ENCODE measurements around the gene CCSER1. TPM values are rescaled to one million over a fixed set of nuclear protein-coding genes. Genes with fewer than 3 reads are reported as not detected.
"Not testable (repeated sequence)": the region's sequence is repeated elsewhere in the genome, so short reads cannot be mapped to it uniquely, and the experiment has no call there.

CCSER1 gene
- total RNA-seq, 1 donor from 2014 or later, result 9.0 TPM

DNA sequence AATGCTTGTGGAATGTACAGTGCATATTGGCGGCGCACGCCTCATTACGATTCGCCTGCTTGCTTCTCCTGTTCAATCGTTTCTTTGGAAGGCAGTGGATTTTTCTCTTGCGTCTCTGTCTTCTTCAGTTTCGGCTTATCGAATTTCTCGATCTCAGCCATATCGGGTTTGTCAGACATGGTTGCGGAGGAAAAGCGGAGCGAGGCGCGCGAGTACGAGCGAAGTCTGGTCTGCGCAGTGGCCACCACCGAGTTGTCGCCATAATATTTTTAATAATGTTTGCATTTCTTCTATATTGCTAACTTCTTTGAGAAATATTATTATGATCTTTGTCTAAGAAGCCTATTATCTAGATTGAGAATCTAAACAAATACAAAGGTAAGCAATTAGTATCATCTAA is 711.7 kb downstream of the CCSER1 start:
- DNase-seq (ENCODE audit: low spot score); intact Hi-C loops (cut with DNase I); ATAC-seq: not testable (repeated sequence)

GRCh38 chr4:90840291-90840690 is 713.1 kb downstream of the CCSER1 start:
- intact Hi-C loops (cut with DNase I), result no loop called here
- ATAC-seq (no peak), DNase-seq (ENCODE audit: low spot score) (no peak)

DNA sequence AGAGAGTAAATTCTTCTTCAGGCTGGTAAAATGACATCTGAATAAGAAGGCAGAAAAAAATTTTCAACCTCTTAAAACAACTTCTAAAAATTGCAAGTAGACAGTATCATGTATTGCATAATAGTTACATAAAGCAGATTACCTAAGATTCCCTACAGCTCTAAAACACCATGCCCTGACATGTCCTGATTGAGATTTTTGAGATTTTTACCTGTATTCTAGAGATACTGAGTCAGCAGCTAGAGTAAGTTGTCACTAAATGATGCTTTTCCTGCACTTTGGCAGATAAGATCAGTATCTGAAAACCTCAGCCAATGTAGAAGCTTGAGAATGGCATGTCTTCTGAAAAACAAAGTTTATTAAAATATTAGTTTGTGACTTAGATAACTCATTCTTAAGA is 713.6 kb downstream of the CCSER1 start:
- ATAC-seq (no peak), DNase-seq (ENCODE audit: low spot score) (no peak)
- intact Hi-C loops (cut with DNase I), result no loop called here

DNA sequence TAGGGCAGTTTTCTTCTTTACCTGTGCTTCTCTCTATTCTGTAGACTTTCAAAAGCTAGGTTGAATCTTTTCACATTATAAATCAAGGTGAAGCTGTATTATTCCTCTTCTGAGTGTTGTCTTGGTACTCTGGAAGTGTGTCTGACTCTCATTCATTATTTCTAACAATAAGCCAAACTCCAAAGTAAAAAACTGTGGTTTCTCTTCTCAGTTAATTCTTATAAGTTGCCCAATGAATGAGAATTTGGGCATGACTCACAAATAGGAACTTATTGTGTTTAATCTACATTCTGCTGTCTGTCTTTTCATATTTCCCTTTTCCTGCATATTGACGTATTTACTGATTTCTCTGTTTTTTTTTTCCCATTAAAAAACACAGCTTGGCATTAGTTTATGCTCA is 714.5 kb downstream of the CCSER1 start:
- intact Hi-C loops (cut with DNase I), result no loop called here
- DNase-seq (ENCODE audit: low spot score) (no peak), ATAC-seq (no peak)

- no peak for DNase-seq (ENCODE audit: low spot score)
- no peak for ATAC-seq
- intact Hi-C loops (cut with DNase I), result no loop called here
Measured at GRCh38 chr4:90842960-90843359, 715.8 kb downstream of the CCSER1 start.

- DNase-seq (ENCODE audit: low spot score), result no peak
- ATAC-seq, result no peak
- intact Hi-C loops (cut with DNase I), result no loop called here
Measured at GRCh38 chr4:90844241-90844640, 717.0 kb downstream of the CCSER1 start.

- ATAC-seq, result no peak
- intact Hi-C loops (cut with DNase I), result no loop called here
- no peak for DNase-seq (ENCODE audit: low spot score)
Measured at GRCh38 chr4:90845777-90846176, 718.6 kb downstream of the CCSER1 start.

- intact Hi-C loops (cut with DNase I), result no loop called here
- ATAC-seq (no peak), DNase-seq (ENCODE audit: low spot score) (no peak)
Measured at GRCh38 chr4:90852237-90852636, 725.0 kb downstream of the CCSER1 start.

GRCh38 chr4:90855111-90855510 is 727.9 kb downstream of the CCSER1 start:
- no peak for DNase-seq (ENCODE audit: low spot score)
- intact Hi-C loops (cut with DNase I), result no loop called here
- no peak for ATAC-seq

- DNase-seq (ENCODE audit: low spot score) (no peak), ATAC-seq (no peak)
- intact Hi-C loops (cut with DNase I), result no loop called here
Measured at GRCh38 chr4:90857081-90857820, 730.1 kb downstream of the CCSER1 start.

DNA sequence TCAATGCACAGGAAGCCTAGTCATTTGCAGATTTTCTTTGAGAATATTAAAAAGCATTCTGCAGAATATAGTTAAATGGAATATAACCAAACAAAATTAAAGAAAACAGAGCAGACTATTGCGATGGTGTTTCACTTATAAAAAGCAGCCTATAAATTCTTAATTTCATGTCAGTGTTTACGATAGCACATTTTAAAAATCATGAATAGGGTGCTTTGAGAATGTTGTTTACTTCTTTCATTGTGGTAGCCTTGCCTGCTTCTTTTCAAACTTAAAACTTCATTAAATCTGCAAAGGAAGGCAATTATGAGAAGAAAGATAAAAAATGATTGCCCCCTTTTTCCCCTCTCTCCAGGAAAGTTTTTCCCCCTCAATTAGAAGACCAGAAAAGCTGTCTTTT is 748.6 kb downstream of the CCSER1 start:
- intact Hi-C loops (cut with DNase I), result no loop called here
- no peak for ATAC-seq
- no peak for DNase-seq (ENCODE audit: low spot score)

- DNase-seq (ENCODE audit: low spot score) (no peak), ATAC-seq (no peak)
- intact Hi-C loops (cut with DNase I), result no loop called here
Measured at GRCh38 chr4:90876296-90876695, 749.1 kb downstream of the CCSER1 start.

- ATAC-seq (no peak), DNase-seq (ENCODE audit: low spot score) (no peak)
- intact Hi-C loops (cut with DNase I), result no loop called here
Measured at GRCh38 chr4:90883519-90883918, 756.3 kb downstream of the CCSER1 start.

DNA sequence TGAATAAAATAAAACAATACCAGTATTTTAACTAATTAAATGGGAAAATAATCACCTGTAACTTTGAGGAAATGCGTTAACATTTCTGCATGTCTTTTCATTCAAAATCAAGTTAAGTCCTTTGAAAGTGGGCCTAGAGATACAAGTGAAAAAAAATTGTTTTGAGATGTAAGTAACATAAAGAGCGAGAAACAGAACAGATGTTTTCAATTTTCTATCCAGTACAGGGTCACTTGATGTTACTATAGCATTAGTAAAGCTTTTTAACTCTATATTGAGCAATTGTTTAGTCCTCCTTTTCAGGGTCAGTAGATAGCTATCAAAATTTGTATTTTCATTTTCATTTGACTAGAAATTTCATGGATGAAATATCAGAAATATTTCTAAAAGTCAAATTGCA is 761.4 kb downstream of the CCSER1 start:
- intact Hi-C loops (cut with DNase I), result no loop called here
- DNase-seq (ENCODE audit: low spot score) (no peak), ATAC-seq (no peak)

GRCh38 chr4:90889171-90889570 is 762.0 kb downstream of the CCSER1 start:
- intact Hi-C loops (cut with DNase I), result no loop called here
- ATAC-seq, result no peak
- DNase-seq (ENCODE audit: low spot score), result no peak

GRCh38 chr4:90903413-90903812 is 776.2 kb downstream of the CCSER1 start:
- ATAC-seq; DNase-seq (ENCODE audit: low spot score): not testable (repeated sequence)

GRCh38 chr4:90904021-90904420 is 776.8 kb downstream of the CCSER1 start:
- DNase-seq (ENCODE audit: low spot score), result no peak
- ATAC-seq, result no peak
- intact Hi-C loops (cut with DNase I), result no loop called here

More at GRCh38 chr4:90903413-90903812, 776.2 kb downstream of the CCSER1 start:
- intact Hi-C loops (cut with DNase I), result not testable (repeated sequence)

DNA sequence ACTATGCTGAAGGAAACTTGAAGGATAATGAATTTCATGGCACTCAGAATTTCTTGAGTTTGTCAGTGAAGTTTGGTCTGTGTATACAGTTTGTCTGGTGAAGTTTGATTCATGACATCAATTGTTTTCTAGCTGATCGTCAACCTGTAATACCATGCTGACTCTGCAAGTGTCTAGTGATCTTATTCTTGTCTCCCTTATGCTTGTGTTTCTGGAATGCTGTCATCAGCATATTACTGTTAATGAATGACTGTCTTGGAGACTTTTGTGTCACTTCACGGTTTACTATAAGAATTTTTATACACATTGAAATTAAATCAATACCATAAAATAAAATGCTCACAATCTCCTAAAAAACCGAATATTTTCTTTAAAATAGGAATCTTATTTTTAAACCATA is 779.0 kb downstream of the CCSER1 start:
- intact Hi-C loops (cut with DNase I), result no loop called here
- ATAC-seq, result no peak
- no peak for DNase-seq (ENCODE audit: low spot score)

- intact Hi-C loops (cut with DNase I); ATAC-seq; DNase-seq (ENCODE audit: low spot score): not testable (repeated sequence)
Measured at GRCh38 chr4:90911724-90912434, 784.7 kb downstream of the CCSER1 start.

GRCh38 chr4:90922174-90922573 is 795.0 kb downstream of the CCSER1 start:
- intact Hi-C loops (cut with DNase I), result no loop called here
- no peak for ATAC-seq
- no peak for DNase-seq (ENCODE audit: low spot score)

GRCh38 chr4:90926957-90927356 is 799.8 kb downstream of the CCSER1 start:
- no peak for DNase-seq (ENCODE audit: low spot score)
- intact Hi-C loops (cut with DNase I), result no loop called here
- ATAC-seq, result no peak
